ENCODE measurements around the gene TBL1X.
"Not testable (repeated sequence)": the region's sequence is repeated elsewhere in the genome, so short reads cannot be mapped to it uniquely, and the experiment has no call there.

Gene TBL1X

GRCh38 chrX:9535101-9535500 lies 70.2 kb downstream of the TBL1X start:
- no peak for DNase-seq (ENCODE audit: low read depth in 2 of 2)

- DNase-seq (ENCODE audit: low read depth in 2 of 2), result not testable (repeated sequence)
These were observed 71.3 kb downstream of the TBL1X start for GRCh38 chrX:9536156-9536555.

GRCh38 chrX:9537781-9538180 lies 72.9 kb downstream of the TBL1X start:
- DNase-seq (ENCODE audit: low read depth in 2 of 2), result no peak

- no peak for DNase-seq (ENCODE audit: low read depth in 2 of 2)
These were observed 73.7 kb downstream of the TBL1X start for GRCh38 chrX:9538544-9539045.

GRCh38 chrX:9539605-9540387 lies 74.9 kb downstream of the TBL1X start:
- no peak for DNase-seq (ENCODE audit: low read depth in 2 of 2)

GRCh38 chrX:9542106-9542760 lies 77.4 kb downstream of the TBL1X start:
- no peak for DNase-seq (ENCODE audit: low read depth in 2 of 2)

GRCh38 chrX:9542761-9543111 lies 77.9 kb downstream of the TBL1X start:
- no peak for DNase-seq (ENCODE audit: low read depth in 2 of 2)

- DNase-seq (ENCODE audit: low read depth in 2 of 2), result no peak
These were observed 90.5 kb downstream of the TBL1X start for GRCh38 chrX:9555354-9555753.

- no peak for DNase-seq (ENCODE audit: low read depth in 2 of 2)
These were observed 92.2 kb downstream of the TBL1X start for GRCh38 chrX:9557091-9557490.

GRCh38 chrX:9557521-9557920 lies 92.7 kb downstream of the TBL1X start:
- no peak for DNase-seq (ENCODE audit: low read depth in 2 of 2)

GRCh38 chrX:9558615-9559014 lies 93.8 kb downstream of the TBL1X start:
- no peak for DNase-seq (ENCODE audit: low read depth in 2 of 2)

- no peak for DNase-seq (ENCODE audit: low read depth in 2 of 2)
These were observed 95.4 kb downstream of the TBL1X start for GRCh38 chrX:9560219-9560618.

- DNase-seq (ENCODE audit: low read depth in 2 of 2), result no peak
These were observed 96.3 kb downstream of the TBL1X start for GRCh38 chrX:9561199-9561598.

GRCh38 chrX:9562851-9563250 lies 98.0 kb downstream of the TBL1X start:
- no peak for DNase-seq (ENCODE audit: low read depth in 2 of 2)

GRCh38 chrX:9566150-9566621 lies 101.3 kb downstream of the TBL1X start:
- DNase-seq (ENCODE audit: low read depth in 2 of 2), result no peak

GRCh38 chrX:9569876-9570301 lies 105.0 kb downstream of the TBL1X start:
- no peak for DNase-seq (ENCODE audit: low read depth in 2 of 2)

- DNase-seq (ENCODE audit: low read depth in 2 of 2), result no peak
These were observed 108.6 kb downstream of the TBL1X start for GRCh38 chrX:9573282-9574106.

GRCh38 chrX:9576059-9576458 lies 111.2 kb downstream of the TBL1X start:
- DNase-seq (ENCODE audit: low read depth in 2 of 2), result no peak

GRCh38 chrX:9577555-9577954 lies 112.7 kb downstream of the TBL1X start:
- no peak for DNase-seq (ENCODE audit: low read depth in 2 of 2)

GRCh38 chrX:9578083-9578779 lies 113.4 kb downstream of the TBL1X start:
- DNase-seq (ENCODE audit: low read depth in 2 of 2), result no peak

GRCh38 chrX:9581771-9582385 lies 117.0 kb downstream of the TBL1X start:
- DNase-seq (ENCODE audit: low read depth in 2 of 2), result no peak

Data from stimulated activated CD8-positive, alpha-beta memory T cell treated with anti-CD3 and anti-CD28 coated beads, Interleukin-2, amount 100 ng/mL, for 1 hour (primary cell).